MCF 10A (cell line): ENCODE results near the gene RAB1B. TPM values are rescaled to one million over a fixed set of nuclear protein-coding genes. Genes with fewer than 3 reads are reported as not detected.

Experiments
- BruUV-seq: library from RNA; stranded (reverse); fragments of 400-500 nt; replicated peaks from 2 replicates; lab custom pipeline; 2021; lab: Mats Ljungman, UMichigan
- CTCF ChIA-PET: fragments of 300-600 bp; sonication (Branson Sonifier 250); formaldehyde crosslinking; extraction: SDS; loops from one replicate; lab custom pipeline; 2021; ENCODE audit warnings: antibody characterized with exemption, inconsistent platforms; lab: Yijun Ruan, JAX
- POLR2A ChIA-PET: fragments of 300-600, 350-650 bp; sonication (Branson Sonifier 250); formaldehyde crosslinking; extraction: SDS; loops from one replicate; lab custom pipeline; 2020; ENCODE audit warnings: antibody characterized with exemption, inconsistent platforms; lab: Yijun Ruan, JAX
- DNase-seq: peaks from one replicate; pipeline ENCODE4 v3.0.0-alpha.2; 2018; ENCODE audit not compliant: unreplicated experiment
- H3K27ac Mint-ChIP-seq: one replicate; pipeline ENCODE4 v1.8.0; 2022; ENCODE audit warnings: mild to moderate bottlenecking, low read depth, mixed read lengths; ENCODE audit not compliant: unreplicated experiment
- H3K27me3 Mint-ChIP-seq: one replicate; pipeline ENCODE4 v1.8.0; 2022; ENCODE audit warnings: mixed read lengths; ENCODE audit not compliant: insufficient read depth, unreplicated experiment
- H3K36me3 Mint-ChIP-seq: one replicate; pipeline ENCODE4 v1.8.0; 2022; ENCODE audit warnings: mild to moderate bottlenecking, moderate library complexity, mixed read lengths; ENCODE audit not compliant: insufficient read depth, unreplicated experiment
- H3K4me1 Mint-ChIP-seq: one replicate; pipeline ENCODE4 v1.8.0; 2022; ENCODE audit warnings: mixed read lengths; ENCODE audit not compliant: insufficient read depth, unreplicated experiment
- H3K4me3 Mint-ChIP-seq: one replicate; pipeline ENCODE4 v1.8.0; 2022; ENCODE audit warnings: mild to moderate bottlenecking, moderate library complexity, mixed read lengths; ENCODE audit not compliant: unreplicated experiment
- H3K9me3 Mint-ChIP-seq: one replicate; pipeline ENCODE4 v1.8.0; 2022; ENCODE audit warnings: mixed read lengths; ENCODE audit not compliant: unreplicated experiment
- intact Hi-C: fragments of 100-400 bp; cut with micrococcal nuclease; formaldehyde crosslinking; loops from 2 replicates; pipeline ENCODE4 v1.14.1; 2022
- total RNA-seq: library from RNA; stranded (reverse); gene quantifications from 2 replicates; pipeline ENCODE4 v1.2.3, GENCODE V29; 2022
- TF ChIP-seq, protein P1 (sequence below): fragments of 200-600 bp; IDR thresholded peaks from one replicate; pipeline ENCODE4 v1.8.0; 2022; ENCODE audit warnings: antibody characterized with exemption, mild to moderate bottlenecking; ENCODE audit not compliant: unreplicated experiment

Gene RAB1B
- total RNA-seq, 1 experiment from 2014 or later, result 87.0 TPM

DNA sequence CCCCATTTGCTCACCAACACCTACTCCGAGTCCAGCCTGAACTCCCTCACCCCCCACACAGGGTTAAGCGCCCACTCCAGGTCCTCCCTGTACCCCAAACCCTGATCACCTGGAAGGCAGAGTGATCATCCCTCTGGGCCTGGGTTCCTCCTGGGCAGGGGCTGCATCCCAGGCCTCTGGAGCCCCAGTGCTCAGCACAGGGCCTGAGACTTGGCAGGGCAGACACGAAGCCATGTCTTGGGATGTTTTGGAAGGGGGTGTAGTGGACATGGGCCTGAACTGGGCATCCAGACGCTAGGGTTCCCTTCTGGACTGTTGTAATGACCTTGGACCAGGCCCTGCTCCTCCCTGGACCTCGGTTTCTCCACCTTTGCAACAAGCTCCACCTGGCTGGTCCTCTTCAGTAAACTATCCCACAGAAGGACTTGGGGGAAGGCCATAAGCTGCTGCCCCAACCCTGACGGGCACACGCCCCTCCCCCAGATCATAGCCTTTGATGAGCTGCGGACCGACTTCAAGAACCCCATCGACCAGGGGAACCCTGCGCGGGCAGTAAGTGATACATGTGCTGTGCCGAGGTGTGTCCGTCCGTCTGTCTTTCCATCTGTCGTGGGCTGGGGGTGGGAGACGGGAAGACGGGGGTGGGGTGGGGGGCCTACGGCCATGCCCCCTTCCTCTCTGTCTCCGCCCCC lies 13.5 kb downstream of the RAB1B start:
- Mint-ChIP-seq H3K4me1 (no peaks in the 10 kb centered on the region), H3K9me3 (no peaks in the 10 kb centered on the region), H3K27me3 (peaks cover 10% of the 10 kb centered on the region), H3K4me3 (no peak overlapping the region), H3K27ac (no peak overlapping the region), H3K36me3 (peaks cover 13% of the 10 kb centered on the region)
- TF ChIP-seq, protein P1, sequence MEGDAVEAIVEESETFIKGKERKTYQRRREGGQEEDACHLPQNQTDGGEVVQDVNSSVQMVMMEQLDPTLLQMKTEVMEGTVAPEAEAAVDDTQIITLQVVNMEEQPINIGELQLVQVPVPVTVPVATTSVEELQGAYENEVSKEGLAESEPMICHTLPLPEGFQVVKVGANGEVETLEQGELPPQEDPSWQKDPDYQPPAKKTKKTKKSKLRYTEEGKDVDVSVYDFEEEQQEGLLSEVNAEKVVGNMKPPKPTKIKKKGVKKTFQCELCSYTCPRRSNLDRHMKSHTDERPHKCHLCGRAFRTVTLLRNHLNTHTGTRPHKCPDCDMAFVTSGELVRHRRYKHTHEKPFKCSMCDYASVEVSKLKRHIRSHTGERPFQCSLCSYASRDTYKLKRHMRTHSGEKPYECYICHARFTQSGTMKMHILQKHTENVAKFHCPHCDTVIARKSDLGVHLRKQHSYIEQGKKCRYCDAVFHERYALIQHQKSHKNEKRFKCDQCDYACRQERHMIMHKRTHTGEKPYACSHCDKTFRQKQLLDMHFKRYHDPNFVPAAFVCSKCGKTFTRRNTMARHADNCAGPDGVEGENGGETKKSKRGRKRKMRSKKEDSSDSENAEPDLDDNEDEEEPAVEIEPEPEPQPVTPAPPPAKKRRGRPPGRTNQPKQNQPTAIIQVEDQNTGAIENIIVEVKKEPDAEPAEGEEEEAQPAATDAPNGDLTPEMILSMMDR, result no peak
- no peak for DNase-seq
- POLR2A ChIA-PET, result interaction anchor here (0.9 to 1.8 kb wide), 11 partner anchors 9 to 63 kb away, joined by 3 to 7 read pairs (median 3); partner anchors contain the start of genes BRMS1, RAB1B and TMEM151A
- BruUV-seq, result no TSS peak
- CTCF ChIA-PET, result interaction anchor here (0.8 to 3.3 kb wide), 9 partner anchors 8 to 64 kb away, joined by 3 to 24 read pairs (median 6); partner anchors contain the start of genes RAB1B and RIN1
- intact Hi-C loops, result loop anchor here (1.0 kb wide), 1 partner anchor 60 kb away; no protein-coding TSS in a partner anchor

GRCh38 chr11:66282468-66283455 lies 14.3 kb downstream of the RAB1B start:
- no peaks in the 10 kb centered on the region for H3K9me3 Mint-ChIP-seq
- peak; percentile 89 for DNase-seq
- H3K4me1 Mint-ChIP-seq, result no peaks in the 10 kb centered on the region
- peaks cover 6% of the 10 kb centered on the region for H3K36me3 Mint-ChIP-seq
- no peak overlapping the region for H3K27ac Mint-ChIP-seq
- CTCF ChIA-PET, result interaction anchor here (0.6 to 3.3 kb wide), 12 partner anchors 9 to 547 kb away, joined by 3 to 24 read pairs (median 4); partner anchors contain the start of genes RAB1B and RIN1
- TF ChIP-seq, protein P1, result peak; percentile 94
- BruUV-seq, result no TSS peak
- intact Hi-C loops, result loop anchor here (1.0 kb wide), 1 partner anchor 60 kb away; no protein-coding TSS in a partner anchor
- POLR2A ChIA-PET, result interaction anchor here (0.9 to 1.5 kb wide), 8 partner anchors 13 to 62 kb away, joined by 3 to 7 read pairs (median 3); partner anchors contain the start of genes BRMS1 and RAB1B
- peaks cover 10% of the 10 kb centered on the region for H3K27me3 Mint-ChIP-seq
- no peak overlapping the region for H3K4me3 Mint-ChIP-seq

GRCh38 chr11:66283461-66284105 lies 15.1 kb downstream of the RAB1B start:
- no peaks in the 10 kb centered on the region for H3K9me3 Mint-ChIP-seq
- H3K36me3 Mint-ChIP-seq, result peaks cover 6% of the 10 kb centered on the region
- TF ChIP-seq, protein P1, result no peak
- H3K4me3 Mint-ChIP-seq, result no peak overlapping the region
- no TSS peak for BruUV-seq
- ChIA-PET CTCF (interaction anchor here (0.7 to 3.3 kb wide), 5 partner anchors 15 to 88 kb away, joined by 3 to 24 read pairs (median 4); partner anchors contain the start of genes RAB1B, RIN1 and SLC29A2), POLR2A (interaction anchor here (0.9 to 1.4 kb wide), 2 partner anchors 16 to 26 kb away, joined by 3 to 7 read pairs; partner anchors contain the start of gene RAB1B)
- no peak overlapping the region for H3K27ac Mint-ChIP-seq
- H3K4me1 Mint-ChIP-seq, result no peaks in the 10 kb centered on the region
- intact Hi-C loops, result no loop called here
- no peak for DNase-seq
- peaks cover 10% of the 10 kb centered on the region for H3K27me3 Mint-ChIP-seq
